Kidney (tissue), 14 donors: ENCODE results near the gene ATP11A. TPM values are rescaled to one million over a fixed set of nuclear protein-coding genes. Genes with fewer than 3 reads are reported as not detected.
A peak's percentile ranks its signal among the peaks of the same experiment; 100 is the strongest.

ENCODE experiments used
- DNase-seq, 5 donors: peaks; one replicate each; pipeline ENCODE4 v3.0.0-alpha.2; 2013 to 2020
- FAIRE-seq: peaks from 2 replicates; lab custom pipeline; 2012; peaks lifted over from hg19 to GRCh38; lab: Jason Lieb, UNC
- H3K27ac ChIP-seq, 2 donors: one replicate each; pipeline ENCODE4 v1.7.0; 2013; ENCODE audit warnings: low read depth in 2 of 2, low read length in 2 of 2, inconsistent platforms in 1 of 2
- H3K27me3 ChIP-seq: one replicate; pipeline ENCODE4 v1.7.1; 2013; ENCODE audit warnings: low read length, inconsistent platforms; ENCODE audit not compliant: control insufficient read depth, insufficient read depth
- H3K36me3 ChIP-seq, 3 donors: one replicate each; pipeline versions ENCODE4 v1.7.0 to v1.7.1; 2013; ENCODE audit warnings: low read length in 3 of 3, control low read depth in 1 of 3, inconsistent platforms in 1 of 3; ENCODE audit not compliant: insufficient read depth in 3 of 3, control insufficient read depth in 2 of 3
- H3K4me1 ChIP-seq, 3 donors: one replicate each; pipeline versions ENCODE4 v1.7.0 to v1.7.1; 2013; ENCODE audit warnings: low read length in 3 of 3, inconsistent platforms in 1 of 3, low read depth in 1 of 3; ENCODE audit not compliant: control insufficient read depth in 2 of 3, insufficient read depth in 2 of 3
- H3K4me3 ChIP-seq, 3 donors: one replicate each; pipeline versions ENCODE4 v1.7.0 to v1.8.1; 2013; ENCODE audit warnings: low read length in 3 of 3, control low read depth in 1 of 3, inconsistent platforms in 1 of 3
- H3K9ac ChIP-seq, 3 donors: one replicate each; pipeline versions ENCODE4 v1.7.0 to v1.7.1; 2013; ENCODE audit warnings: low read length in 3 of 3, control low read depth in 1 of 3, inconsistent platforms in 1 of 3
- H3K9me3 ChIP-seq, 3 donors: one replicate each; pipeline versions ENCODE4 v1.7.0 to v1.7.1; 2013; ENCODE audit warnings: low read length in 3 of 3, control low read depth in 1 of 3, inconsistent platforms in 1 of 3; ENCODE audit not compliant: control insufficient read depth in 2 of 3, insufficient read depth in 1 of 3
- CTCF ChIP-seq: IDR thresholded peaks from 3 replicates; pipeline ENCODE4 v1.5.1; 2012; ENCODE audit warnings: mild to moderate bottlenecking, moderate library complexity, borderline replicate concordance; ENCODE audit not compliant: insufficient read depth; ENCODE audit errors: extremely low read depth
- intact Hi-C: fragments of 100-400 bp; cut with DNase I; formaldehyde crosslinking; loops from one replicate; pipeline ENCODE4 v1.11.1; 2022
- polyA plus RNA-seq: library from polyadenylated mRNA; stranded (reverse); fragments of 350-450 nt; fragmentation: Illumina TruSeq; extraction: RNeasy Lipid Tissue Mini Kit (QIAGEN cat#74804); gene quantifications from one replicate; pipeline ENCODE4 v1.2.3, GENCODE V29; 2014; ENCODE audit warnings: low read depth, low replicate concordance; ENCODE audit not compliant: insufficient read depth
- total RNA-seq: library from RNA; stranded (reverse); fragmentation: NEBNext Ultra II Directional; extraction: Animal tissue kit (Norgen Biotek cat#: 25700); gene quantifications from one replicate; pipeline ENCODE4 v1.2.1, GENCODE V29; 2021
- donor health status: control.
- donor health status: control.
- donor health status: control.
- donor health status: control.
- donor health status: control.
- donor health status: DM: yes; HTN: yes; CAD: no.
- donor health status: Normal renal cell carcinoma (clear cell type).

The ATP11A gene
- total and polyA plus RNA-seq, 2 donors from 2014 or later: 4.9 to 212 TPM

GRCh38 chr13:112653071-112653470 lies 36.8 kb upstream of the ATP11A start:
- TF ChIP-seq CTCF: no peak
- no peaks in the 10 kb centered on the region for H3K27me3 ChIP-seq
- H3K36me3 ChIP-seq: no peaks in the 10 kb centered on the region
- intact Hi-C loops: no loop called here
- H3K9ac ChIP-seq: no peak overlapping the region
- no peak for FAIRE-seq
- H3K27ac ChIP-seq: no peak overlapping the region
- H3K4me1 ChIP-seq: peaks cover 0 to 8% (median 0%) of the 10 kb centered on the region in 3 donors
- H3K4me3 ChIP-seq: no peak overlapping the region
- no peak for DNase-seq
- H3K9me3 ChIP-seq: no peaks in the 10 kb centered on the region

- intact Hi-C loops: no loop called here
- Histone ChIP-seq H3K4me1 (peaks cover 6 to 13% (median 6%) of the 10 kb centered on the region in 3 donors), H3K4me3 (no peak overlapping the region), H3K9me3 (no peaks in the 10 kb centered on the region), H3K36me3 (no peaks in the 10 kb centered on the region), H3K27me3 (no peaks in the 10 kb centered on the region), H3K27ac (no peak overlapping the region), H3K9ac (no peak overlapping the region)
- no peak for FAIRE-seq
- DNase-seq: no peak
- TF ChIP-seq CTCF: no peak
Measured at GRCh38 chr13:112655913-112656312, 33.9 kb upstream of the ATP11A start.

- DNase-seq (peak; percentile 85 to 92 (median 90)), FAIRE-seq (no peak)
- Histone ChIP-seq H3K4me1 (peaks cover 6 to 13% (median 6%) of the 10 kb centered on the region in 3 donors), H3K27ac (peak overlapping the region; percentile 68 to 89), H3K27me3 (no peaks in the 10 kb centered on the region), H3K9me3 (no peaks in the 10 kb centered on the region), H3K36me3 (no peaks in the 10 kb centered on the region), H3K9ac (peak overlapping the region in 1 of 3 donors; percentile 66), H3K4me3 (no peak overlapping the region)
- intact Hi-C loops: no loop called here
- no peak for TF ChIP-seq CTCF
Measured at GRCh38 chr13:112657850-112658445, 31.9 kb upstream of the ATP11A start.

- intact Hi-C loops: no loop called here
- TF ChIP-seq CTCF: no peak
- no peaks in the 10 kb centered on the region for H3K36me3 ChIP-seq
- FAIRE-seq: no peak
- peaks cover 6 to 13% (median 6%) of the 10 kb centered on the region in 3 donors for H3K4me1 ChIP-seq
- H3K9ac ChIP-seq: peak overlapping the region in 1 of 3 donors; percentile 66
- peak in 1 of 5 donors; percentile 67 for DNase-seq
- peak overlapping the region; percentile 55 to 75 for H3K27ac ChIP-seq
- H3K4me3 ChIP-seq: no peak overlapping the region
- H3K9me3 ChIP-seq: no peaks in the 10 kb centered on the region
- no peaks in the 10 kb centered on the region for H3K27me3 ChIP-seq
Measured at GRCh38 chr13:112658808-112659207, 31.0 kb upstream of the ATP11A start.
